WTC11 (cell line): ENCODE data around the gene ZMYND11. TPM values are rescaled to one million over a fixed set of nuclear protein-coding genes. Genes with fewer than 3 reads are reported as not detected.

Source experiments
- ATAC-seq: fragments of 200-7000 bp; cut with Tn5 transposase; 2 replicates; pipeline ENCODE4 v1.10.0; 2021; ENCODE audit warnings: mild to moderate bottlenecking, moderate library complexity
- CTCF ChIA-PET: fragments of 300-600 bp; sonication (Branson Sonifier 250); formaldehyde crosslinking; loops from one replicate; lab custom pipeline; 2021; ENCODE audit warnings: antibody characterized with exemption; lab: Charles Lee
- POLR2A ChIA-PET: fragments of 350-600 bp; sonication (Branson Sonifier 250); formaldehyde crosslinking; loops from one replicate; lab custom pipeline; 2021; ENCODE audit warnings: antibody characterized with exemption; lab: Charles Lee
- DNase-seq: peaks from one replicate; pipeline ENCODE4 v3.0.0; 2021; ENCODE audit warnings: low spot score
- H3K27ac Mint-ChIP-seq: 2 replicates; pipeline ENCODE4 v1.8.0; 2021; ENCODE audit warnings: mixed read lengths
- H3K27me3 Mint-ChIP-seq: 2 replicates; pipeline ENCODE4 v1.8.0; 2021; ENCODE audit warnings: low read depth, mild to moderate bottlenecking, moderate library complexity, mixed read lengths
- H3K36me3 Mint-ChIP-seq: 2 replicates; pipeline ENCODE4 v1.8.0; 2021; ENCODE audit warnings: mixed read lengths
- H3K4me1 Mint-ChIP-seq: 2 replicates; pipeline ENCODE4 v1.8.0; 2022; ENCODE audit warnings: mixed read lengths
- H3K4me3 Mint-ChIP-seq: 2 replicates; pipeline ENCODE4 v1.8.0; 2021; ENCODE audit warnings: mild to moderate bottlenecking, moderate library complexity, mixed read lengths
- H3K9me3 Mint-ChIP-seq: 2 replicates; pipeline ENCODE4 v1.8.0; 2021; ENCODE audit warnings: mixed read lengths
- ESRRA ChIP-seq: sonication (generic); formaldehyde crosslinking; IDR thresholded peaks from 2 replicates; pipeline ENCODE4 v1.8.1; 2022; ENCODE audit warnings: mild to moderate bottlenecking, missing genetic modification reagents, borderline replicate concordance
- FOXK1 ChIP-seq: sonication (generic); formaldehyde crosslinking; IDR thresholded peaks from 2 replicates; pipeline ENCODE4 v1.8.0; 2022; ENCODE audit warnings: mild to moderate bottlenecking, moderate library complexity, missing genetic modification reagents
- GABPB1 ChIP-seq: sonication (generic); formaldehyde crosslinking; IDR thresholded peaks from 2 replicates; pipeline ENCODE4 v1.8.1; 2023; ENCODE audit warnings: mild to moderate bottlenecking, missing genetic modification reagents
- IRF2 ChIP-seq: sonication (generic); formaldehyde crosslinking; IDR thresholded peaks from 2 replicates; pipeline ENCODE4 v1.8.0; 2022; ENCODE audit warnings: low read depth, missing genetic modification reagents, borderline replicate concordance
- MXD4 ChIP-seq: fragments of 250-450 bp; sonication (Bioruptor Pico); IDR thresholded peaks from 2 replicates; pipeline ENCODE4 v1.8.0; 2021; ENCODE audit warnings: mild to moderate bottlenecking, moderate library complexity, borderline replicate concordance
- NFATC4 ChIP-seq: fragments of 250-450 bp; sonication (Bioruptor Pico); IDR thresholded peaks from 2 replicates; pipeline ENCODE4 v1.9.0; 2021; ENCODE audit warnings: mild to moderate bottlenecking
- PREB ChIP-seq: sonication (generic); formaldehyde crosslinking; IDR thresholded peaks from 2 replicates; pipeline ENCODE4 v1.8.1; 2022; ENCODE audit warnings: mild to moderate bottlenecking, missing genetic modification reagents, moderate library complexity, borderline replicate concordance
- PRRX2 ChIP-seq: fragments of 250-450 bp; sonication (Bioruptor Pico); IDR thresholded peaks from 2 replicates; pipeline ENCODE4 v1.8.0; 2021; ENCODE audit warnings: mild to moderate bottlenecking
- SP1 ChIP-seq: sonication (generic); formaldehyde crosslinking; conservative IDR thresholded peaks from 2 replicates; pipeline ENCODE4 v1.8.1; 2022; ENCODE audit warnings: missing genetic modification reagents
- STAT6 ChIP-seq: sonication (generic); formaldehyde crosslinking; conservative IDR thresholded peaks from 2 replicates; pipeline ENCODE4 v1.8.1; 2023; ENCODE audit warnings: mild to moderate bottlenecking, low read depth, missing genetic modification reagents, moderate library complexity
- TCF7 ChIP-seq: sonication (generic); formaldehyde crosslinking; IDR thresholded peaks from 2 replicates; pipeline ENCODE4 v1.8.0; 2022; ENCODE audit warnings: mild to moderate bottlenecking, low read depth, missing genetic modification reagents, moderate library complexity
- ZMAT4 ChIP-seq: fragments of 250-450 bp; sonication (Bioruptor Pico); IDR thresholded peaks from 2 replicates; pipeline ENCODE4 v1.9.0; 2021; ENCODE audit warnings: mild to moderate bottlenecking
- ZNF138 ChIP-seq: sonication (generic); formaldehyde crosslinking; conservative IDR thresholded peaks from 2 replicates; pipeline ENCODE4 v1.8.1; 2022; ENCODE audit warnings: mild to moderate bottlenecking, moderate library complexity, missing genetic modification reagents
- ZNF219 ChIP-seq: sonication (generic); formaldehyde crosslinking; IDR thresholded peaks from 2 replicates; pipeline ENCODE4 v1.8.0; 2023; ENCODE audit warnings: missing genetic modification reagents, mild to moderate bottlenecking, borderline replicate concordance
- ZNF532 ChIP-seq: fragments of 250-450 bp; sonication (Bioruptor Pico); IDR thresholded peaks from 2 replicates; pipeline ENCODE4 v1.9.0; 2021; ENCODE audit warnings: mild to moderate bottlenecking, borderline replicate concordance
- total RNA-seq: library from RNA; stranded (reverse); gene quantifications from 3 replicates; pipeline ENCODE4 v1.2.3, GENCODE V29; 2021

Gene ZMYND11
- total RNA-seq, 1 experiment from 2014 or later = 22.3 TPM

GRCh38 chr10:178208-178607 is 43.0 kb downstream of the ZMYND11 start (continued):
- TF ChIP-seq STAT6 (CRISPR knock-in tag) = no peak
- no peak for TF ChIP-seq NFATC4
- no peak for TF ChIP-seq TCF7

- no peak overlapping the region for H3K4me3 Mint-ChIP-seq
- ATAC-seq = no peak
- CTCF ChIA-PET = no interaction called here
Measured at GRCh38 chr10:178723-179122, 43.5 kb downstream of the ZMYND11 start.

More at GRCh38 chr10:178723-179122, 43.5 kb downstream of the ZMYND11 start:
- POLR2A ChIA-PET = no interaction called here
- DNase-seq = no peak
- H3K27ac Mint-ChIP-seq = no peak overlapping the region
- no peaks in the 10 kb centered on the region for H3K4me1 Mint-ChIP-seq
- TF ChIP-seq IRF2 = no peak
- TF ChIP-seq PREB (CRISPR knock-in tag) = no peak
- no peak for TF ChIP-seq ZNF219 (CRISPR knock-in tag)
- TF ChIP-seq ZNF532 (CRISPR knock-in tag) = no peak
- no peak for TF ChIP-seq ZMAT4 (CRISPR knock-in tag)
- no peak for TF ChIP-seq ESRRA (CRISPR knock-in tag)
- TF ChIP-seq GABPB1 (CRISPR knock-in tag) = no peak
- no peak for TF ChIP-seq ZNF138 (CRISPR knock-in tag)
- TF ChIP-seq PRRX2 (CRISPR knock-in tag) = no peak
- TF ChIP-seq MXD4 (CRISPR knock-in tag) = no peak
- TF ChIP-seq SP1 (CRISPR knock-in tag) = no peak
- no peak for TF ChIP-seq FOXK1 (CRISPR knock-in tag)
- peaks cover 14% of the 10 kb centered on the region for H3K36me3 Mint-ChIP-seq
- H3K9me3 Mint-ChIP-seq = peaks cover 2% of the 10 kb centered on the region; the same call in 1 of the 2 replicates
- H3K27me3 Mint-ChIP-seq = no peaks in the 10 kb centered on the region
